Left cardiac atrium (tissue), 4 donors: Measurements from ENCODE around the gene SDS. TPM values are rescaled to one million over a fixed set of nuclear protein-coding genes. Genes with fewer than 3 reads are reported as not detected.

Source experiments
- ATAC-seq, 2 donors: fragments of 200-7000 bp; cut with Tn5 transposase; one replicate each; pipeline ENCODE4 v1.9.1; 2020; ENCODE audit warnings: mild to moderate bottlenecking in 2 of 2, moderate library complexity in 2 of 2
- DNase-seq: peaks from one replicate; pipeline ENCODE4 v3.0.0-alpha.2; 2020
- intact Hi-C, 2 donors: fragments of 100-400 bp; cut with DNase I; formaldehyde crosslinking; loops; one replicate each; pipeline versions ENCODE4 v1.14.1 to v1.15.1; 2022 to 2023
- long read RNA-seq: library from polyadenylated mRNA; unstranded; transcript quantifications from one replicate; pipeline ENCODE4 v2.0.0, GENCODE V29; 2021
- total RNA-seq, 2 donors: library from RNA; stranded (reverse); fragmentation: NEBNext Ultra II Directional; extraction: Animal tissue kit (Norgen Biotek cat#: 25700); gene quantifications; one replicate each; pipeline ENCODE4 v1.2.1, GENCODE V29; 2021
- donor health status: DM: no; HTN: yes; CAD: no.
- donor health status: DM: no; HTN: yes; CAD: no; lungs with severe emphysema.
- donor health status: DM: yes; HTN: yes; CAD: no.
- donor health status: Dilated cardiomyopathy.

Gene SDS, protein sequence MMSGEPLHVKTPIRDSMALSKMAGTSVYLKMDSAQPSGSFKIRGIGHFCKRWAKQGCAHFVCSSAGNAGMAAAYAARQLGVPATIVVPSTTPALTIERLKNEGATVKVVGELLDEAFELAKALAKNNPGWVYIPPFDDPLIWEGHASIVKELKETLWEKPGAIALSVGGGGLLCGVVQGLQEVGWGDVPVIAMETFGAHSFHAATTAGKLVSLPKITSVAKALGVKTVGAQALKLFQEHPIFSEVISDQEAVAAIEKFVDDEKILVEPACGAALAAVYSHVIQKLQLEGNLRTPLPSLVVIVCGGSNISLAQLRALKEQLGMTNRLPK
- under 1 TPM; 0.24 to 0.31 TPM for total RNA-seq
- long read RNA-seq = 0 reads

DNA sequence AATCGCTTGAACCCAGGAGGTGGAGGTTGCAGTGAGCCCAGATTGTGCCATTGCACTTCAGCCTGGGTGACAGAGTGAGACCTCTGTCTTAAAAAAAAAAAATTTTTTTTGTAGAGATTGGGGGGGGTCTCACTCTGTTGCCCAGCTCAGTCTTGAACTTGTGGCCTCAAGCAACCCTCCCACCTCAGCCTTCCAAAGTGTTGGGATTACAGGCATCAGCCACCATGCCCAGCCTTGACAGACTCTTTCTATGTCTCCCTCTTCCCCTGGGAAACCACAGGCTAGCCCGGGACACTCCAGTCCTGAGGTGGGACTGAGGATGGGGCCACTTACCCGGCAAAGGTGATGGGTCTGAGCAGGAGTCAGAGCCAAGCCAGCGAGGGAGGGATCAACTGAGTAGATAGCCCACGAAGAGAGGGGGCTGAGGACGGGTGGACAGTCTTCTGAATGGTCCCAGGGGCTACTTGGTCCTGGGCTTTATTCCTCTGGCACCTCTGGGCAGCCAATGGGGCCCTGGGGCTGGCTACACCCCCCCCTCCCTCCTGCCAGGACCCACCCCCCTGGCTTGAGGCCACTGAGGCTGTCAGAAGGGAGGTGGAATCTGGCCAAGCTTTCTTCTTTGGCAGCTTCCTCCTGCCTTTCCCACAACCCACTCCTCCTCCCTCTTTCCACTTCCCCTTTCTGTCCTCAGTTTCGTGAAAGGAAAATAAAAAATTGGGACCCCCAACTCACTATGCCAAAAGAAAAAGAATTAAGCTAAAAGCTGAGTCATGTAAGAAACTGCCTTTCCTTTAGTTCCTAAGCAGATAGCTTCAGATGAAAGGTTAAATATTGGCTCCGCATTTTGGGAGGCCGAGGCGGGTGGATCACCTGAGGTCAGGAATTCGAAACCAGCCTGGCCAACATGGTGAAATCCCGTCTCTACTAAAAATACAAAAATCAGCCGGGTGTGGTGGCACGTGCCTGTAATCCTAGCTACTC is at the start of gene SDS:
Gene SDS, minus strand, starts transcription at position 453 of the 981 bp plus-strand sequence. CDS start 4,179 bp downstream, outside the sequence.
- peak; percentile 86 to 94 for ATAC-seq
- intact Hi-C loops = no loop called here
- DNase-seq = peak; percentile 70

DNA sequence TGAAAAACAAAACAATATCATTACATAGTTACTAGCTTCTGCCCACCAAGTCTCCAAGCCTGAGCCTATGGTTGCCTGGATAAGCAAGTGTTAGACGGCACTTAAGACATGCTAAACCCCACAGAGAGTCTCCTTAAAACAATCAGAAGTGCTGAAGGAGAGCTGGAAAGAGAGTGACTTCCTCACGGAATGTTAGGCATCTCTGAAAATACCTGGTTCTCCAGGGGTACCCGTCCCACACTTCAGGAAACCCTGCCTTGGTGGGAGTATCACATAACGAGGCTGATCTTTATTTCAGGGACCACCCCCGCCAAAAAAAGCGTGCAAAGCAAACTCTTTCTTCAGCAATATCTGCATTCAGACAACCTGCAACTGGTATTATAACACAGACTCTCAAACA is 49.6 kb upstream of the SDS start:
- intact Hi-C loops = no loop called here
- DNase-seq = no peak
- ATAC-seq = no peak

DNA sequence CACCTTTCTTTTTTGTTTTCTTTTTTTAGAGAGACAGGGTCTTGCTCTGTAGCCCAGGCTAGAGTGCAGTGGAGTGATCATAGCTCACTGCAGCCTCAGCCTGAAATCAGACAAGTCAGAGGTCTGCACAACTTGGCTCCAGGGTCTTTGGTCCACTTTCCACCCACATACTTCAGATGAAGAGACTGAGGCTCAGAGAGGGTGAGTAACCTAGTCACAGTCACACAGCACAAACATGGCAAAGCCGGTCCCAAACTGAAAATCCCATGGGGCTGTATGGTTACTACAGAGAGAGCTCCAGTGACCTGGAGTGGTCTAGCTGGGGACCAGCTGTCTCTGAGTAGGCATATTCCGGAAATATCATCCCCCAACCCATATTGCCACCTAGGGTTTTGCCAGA is 48.8 kb upstream of the SDS start:
- intact Hi-C loops = no loop called here
- DNase-seq (no peak), ATAC-seq (no peak)

DNA sequence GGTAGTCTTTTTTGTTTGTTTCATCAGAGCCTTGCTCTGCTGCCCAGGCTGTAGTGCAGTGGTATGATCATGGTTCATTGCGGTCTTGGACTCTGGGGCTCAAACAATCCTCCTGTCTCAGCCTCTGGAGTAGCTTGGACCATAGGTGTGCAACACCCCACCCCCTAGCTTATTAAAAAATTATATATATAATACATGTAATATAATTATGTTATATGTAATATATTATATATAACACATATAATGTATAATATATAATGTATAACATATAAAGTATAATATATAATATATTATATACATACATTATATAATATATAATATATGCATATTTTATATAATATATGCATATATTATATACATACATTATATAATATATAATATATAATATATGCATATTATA is 46.2 kb upstream of the SDS start:
- no peak for DNase-seq
- no peak for ATAC-seq
- intact Hi-C loops = no loop called here

DNA sequence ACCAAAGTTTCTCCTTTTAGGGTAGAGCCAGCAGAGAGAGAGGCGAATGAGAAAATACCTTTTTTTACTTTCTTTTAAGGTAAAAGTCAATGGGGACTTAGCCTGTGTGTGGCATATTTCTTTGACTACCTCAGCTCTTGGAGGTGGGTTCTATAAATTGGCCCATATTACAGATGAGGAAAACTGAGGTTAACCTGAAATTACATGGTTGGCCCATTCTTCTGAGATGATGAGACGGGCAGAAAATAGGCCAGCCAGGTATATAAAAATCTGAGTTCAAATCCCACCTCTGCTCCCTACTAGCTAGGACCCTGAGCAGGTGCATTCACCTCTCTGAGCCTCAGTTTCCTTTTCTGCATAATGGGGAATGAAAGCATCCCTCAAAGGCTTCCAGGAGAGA is 45.6 kb upstream of the SDS start:
- ATAC-seq = no peak
- no peak for DNase-seq
- intact Hi-C loops = no loop called here

DNA sequence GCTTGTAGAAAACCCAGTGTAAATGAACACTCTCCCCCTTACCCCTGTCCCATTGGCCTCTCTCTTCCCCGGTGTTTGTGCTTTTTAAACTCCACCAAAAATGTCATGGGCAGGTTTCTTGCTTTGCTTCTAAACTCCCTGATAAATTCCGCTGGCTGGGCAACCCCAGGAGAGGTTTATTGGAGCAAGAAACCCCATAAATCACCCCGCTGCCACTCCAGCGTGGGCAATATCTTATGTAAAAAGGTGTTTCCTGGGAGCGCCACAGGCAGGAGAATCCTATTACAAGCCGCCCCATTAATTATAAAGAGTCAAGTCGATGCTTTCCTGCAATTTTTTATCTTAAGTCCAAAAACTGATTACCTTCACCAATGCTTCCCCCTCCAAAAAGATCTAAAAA is 45.2 kb upstream of the SDS start:
- intact Hi-C loops = no loop called here

DNA sequence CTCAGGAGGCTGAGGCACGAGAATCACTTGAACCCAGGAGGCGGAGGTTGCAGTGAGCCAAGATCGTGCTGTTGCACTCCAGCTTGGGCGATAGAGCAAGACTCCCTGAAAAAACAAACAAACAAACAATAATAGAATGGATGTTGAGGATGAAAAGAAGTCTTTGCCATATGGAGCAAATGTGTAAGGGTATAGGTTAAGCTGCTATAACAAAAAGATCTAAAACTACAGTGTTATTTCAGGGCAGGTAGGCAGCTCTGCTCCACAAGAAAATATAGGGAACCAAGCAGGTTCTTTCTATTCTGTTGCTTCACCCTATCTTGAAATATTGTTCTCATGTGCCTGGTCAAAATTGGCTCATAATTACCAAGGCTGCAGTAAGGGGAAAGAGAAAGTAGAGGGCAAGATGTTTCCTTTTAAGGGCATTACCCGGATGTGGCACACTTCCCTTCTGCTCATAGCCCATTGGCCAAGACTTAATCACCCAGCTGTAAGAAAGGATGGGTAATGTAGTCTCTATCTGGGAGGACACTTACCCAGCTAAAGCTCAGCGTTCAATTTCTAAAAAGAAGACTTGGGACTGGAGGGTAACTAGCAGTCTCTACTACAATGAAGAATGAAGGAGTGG is 42.0 kb upstream of the SDS start:
- intact Hi-C loops = no loop called here

More for the DNA sequence above, 45.2 kb upstream of the SDS start:
- no peak for DNase-seq
- no peak for ATAC-seq

DNA sequence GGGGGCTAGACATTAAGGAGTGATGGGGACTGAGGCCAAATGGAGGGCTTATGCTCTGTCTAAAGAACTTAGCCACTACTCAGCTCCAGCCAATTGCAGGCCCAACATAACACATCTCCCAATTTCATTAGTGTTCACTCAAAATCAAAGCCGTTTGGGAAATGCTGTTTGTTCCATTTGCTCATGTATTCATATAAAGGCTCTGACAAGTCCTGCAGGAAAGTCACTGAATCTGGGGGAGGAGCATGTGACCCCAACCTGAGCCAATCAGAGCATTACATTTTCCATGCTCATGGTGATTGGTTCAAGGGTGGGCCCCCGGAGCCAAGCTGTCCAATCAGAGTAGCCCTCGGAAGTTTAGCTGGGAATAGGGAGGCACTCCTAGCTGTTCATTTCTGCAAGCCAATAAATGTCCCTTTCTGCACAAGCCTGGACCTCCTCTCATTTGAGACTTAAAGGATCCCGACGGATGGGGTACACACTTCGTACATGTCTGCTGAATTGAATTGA is 39.4 kb upstream of the SDS start:
- ATAC-seq (no peak), DNase-seq (no peak)
- intact Hi-C loops = no loop called here

More for the DNA sequence above, 42.0 kb upstream of the SDS start:
- no peak for DNase-seq
- ATAC-seq = no peak

DNA sequence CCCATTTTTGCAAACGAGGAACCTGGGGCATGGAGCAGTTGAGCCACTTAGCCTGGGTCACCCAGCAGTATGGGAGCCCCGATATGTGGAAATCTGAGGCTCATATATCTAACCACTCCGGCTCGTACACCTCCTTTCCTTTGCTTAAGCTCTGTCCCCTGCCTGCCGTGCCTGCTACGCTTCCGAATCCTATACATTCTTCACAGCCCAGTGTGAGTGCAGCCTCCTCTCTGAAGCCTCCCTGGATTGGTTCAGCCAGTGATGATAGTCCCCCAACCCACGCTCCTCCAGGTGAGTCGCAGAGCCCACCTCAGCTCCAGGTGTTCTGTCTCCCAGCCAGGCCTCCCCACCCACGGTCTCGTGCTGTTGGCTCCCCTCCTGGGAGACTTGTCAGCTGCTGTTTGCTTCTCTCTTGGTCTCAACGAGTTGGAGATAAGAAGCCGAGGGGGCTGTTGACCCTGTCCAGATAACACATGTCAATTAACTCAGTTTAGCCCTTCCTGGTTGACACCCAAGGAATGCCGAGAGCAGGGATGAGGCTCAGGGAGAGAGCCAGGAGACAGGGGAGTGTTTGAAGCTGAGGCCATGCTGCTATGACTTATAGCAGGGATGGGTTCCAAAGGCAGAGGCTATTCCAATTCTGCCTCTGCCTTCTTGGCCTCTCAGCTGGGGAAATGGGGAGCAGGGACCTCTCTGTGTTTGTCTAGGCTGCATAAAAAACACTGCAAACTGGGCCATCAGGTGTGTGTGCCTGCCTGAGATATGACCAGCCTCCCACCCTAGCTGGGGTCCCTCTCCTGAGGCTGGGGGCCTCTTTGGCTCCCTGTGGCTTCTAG is 37.5 kb upstream of the SDS start:
- DNase-seq = no peak
- ATAC-seq = no peak
- intact Hi-C loops = no loop called here

DNA sequence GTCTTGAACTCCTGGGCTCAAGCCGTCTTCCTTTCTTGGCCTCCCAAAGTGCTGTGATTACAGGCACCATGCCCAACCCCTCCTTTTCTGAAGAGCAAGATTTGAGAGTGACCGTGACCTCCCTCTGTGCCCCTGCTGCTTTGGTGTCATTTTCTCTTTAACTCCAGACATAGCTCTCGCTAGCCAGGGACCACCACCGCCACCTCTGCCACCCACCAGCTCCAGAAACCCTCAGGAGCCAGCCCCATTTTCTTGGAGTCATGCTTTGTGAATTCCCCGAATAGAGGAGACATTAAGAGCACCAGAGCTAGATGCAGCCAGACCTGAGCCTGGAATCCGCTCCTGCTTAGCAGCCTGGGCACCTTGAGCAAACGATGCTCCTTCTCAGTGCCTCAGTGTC is 36.6 kb upstream of the SDS start:
- ATAC-seq = no peak
- no peak for DNase-seq
- intact Hi-C loops = no loop called here

DNA sequence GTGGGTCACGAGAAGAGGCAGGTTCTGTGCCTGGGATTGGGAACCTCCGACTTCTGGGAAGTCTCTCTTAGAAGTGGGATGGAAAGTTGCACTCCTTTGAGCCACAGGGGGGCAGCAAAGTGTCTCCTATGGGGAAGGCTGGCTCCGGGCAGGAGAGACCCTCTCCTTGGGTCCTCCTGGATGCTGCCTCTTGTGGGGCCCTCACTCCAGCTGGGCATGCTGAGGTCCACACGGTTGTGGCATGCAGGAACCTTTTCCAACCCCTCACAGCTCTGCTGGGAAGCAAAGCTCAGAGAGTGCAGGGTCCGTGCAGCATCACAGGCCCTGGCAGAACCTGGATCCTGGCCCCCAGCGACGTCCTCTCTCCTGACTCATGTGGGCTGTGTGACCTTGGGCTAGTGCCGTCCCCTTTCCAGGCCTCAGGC is 35.9 kb upstream of the SDS start:
- intact Hi-C loops = loop anchor here in 1 of 2 donors (5.0 kb wide), 1 partner anchor 473 kb away; no protein-coding TSS in a partner anchor
- DNase-seq = no peak
- ATAC-seq = peak; percentile 37 to 47

DNA sequence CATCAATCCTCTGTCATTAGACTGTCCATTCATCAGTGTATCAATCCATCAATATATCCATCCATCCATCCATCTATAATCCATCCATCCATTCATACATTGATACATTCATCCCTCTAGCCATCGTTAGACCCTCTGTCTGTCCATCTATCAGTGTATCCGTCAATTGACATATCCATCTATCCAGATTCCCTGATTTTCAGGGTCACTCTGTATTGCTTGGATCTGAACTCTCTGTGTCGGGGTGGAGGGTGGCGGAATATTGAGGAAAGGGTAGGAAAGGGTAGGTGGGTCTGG is 35.6 kb upstream of the SDS start:
- ATAC-seq = no peak
- intact Hi-C loops = loop anchor here in 1 of 2 donors (5.0 kb wide), 1 partner anchor 473 kb away; no protein-coding TSS in a partner anchor
- DNase-seq = no peak

DNA sequence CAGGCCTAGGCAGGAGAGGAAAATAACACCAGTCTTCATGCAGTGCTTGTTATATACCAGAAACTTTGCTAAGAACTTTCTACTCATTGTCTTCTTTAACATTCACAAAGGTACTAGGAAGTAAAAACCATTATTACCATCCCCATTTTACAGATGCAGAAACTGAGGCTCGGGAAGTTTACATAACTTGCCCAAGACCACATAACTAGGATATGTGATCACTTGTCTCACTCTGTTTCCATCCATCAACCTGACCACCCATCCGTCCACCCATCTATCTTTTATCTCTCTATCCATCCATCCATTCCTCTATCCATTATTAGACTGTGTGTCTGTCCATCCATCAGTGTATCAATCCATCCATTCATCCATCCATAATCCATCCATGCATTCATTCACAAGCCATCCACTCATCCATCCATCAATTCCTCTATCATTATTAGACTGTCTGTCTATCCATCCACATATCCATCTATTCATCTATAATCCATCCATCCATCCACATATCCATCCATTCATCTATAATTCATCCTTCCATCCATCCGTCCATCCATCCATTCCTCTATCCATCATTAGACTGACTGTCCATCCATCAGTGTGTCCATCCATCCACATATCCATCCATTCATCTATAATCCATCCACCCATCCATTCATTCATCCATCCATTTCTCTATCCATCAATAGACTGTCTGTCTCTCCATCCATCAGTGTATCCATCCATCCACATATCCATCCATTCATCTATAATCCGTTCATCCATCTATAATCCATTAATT is 35.0 kb upstream of the SDS start:
- DNase-seq = no peak
- no peak for ATAC-seq
- intact Hi-C loops = loop anchor here in 1 of 2 donors (5.0 kb wide), 1 partner anchor 474 kb away; no protein-coding TSS in a partner anchor

DNA sequence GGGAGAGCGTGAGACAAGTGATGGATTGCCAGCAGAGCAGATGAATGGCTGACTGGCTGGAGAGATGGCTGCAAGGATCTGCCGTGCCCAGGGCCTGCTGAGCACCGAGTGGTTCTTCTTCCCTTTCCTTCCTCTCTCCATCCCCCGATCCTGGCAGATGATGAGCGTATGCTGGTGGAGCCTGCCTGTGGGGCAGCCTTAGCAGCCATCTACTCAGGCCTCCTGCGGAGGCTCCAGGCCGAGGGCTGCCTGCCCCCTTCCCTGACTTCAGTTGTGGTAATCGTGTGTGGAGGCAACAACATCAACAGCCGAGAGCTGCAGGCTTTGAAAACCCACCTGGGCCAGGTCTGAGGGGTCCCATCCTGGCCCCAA is 34.0 kb upstream of the SDS start:
- ATAC-seq (no peak), DNase-seq (no peak)
- intact Hi-C loops = loop anchor here in 1 of 2 donors (5.0 kb wide), 1 partner anchor 475 kb away; no protein-coding TSS in a partner anchor

DNA sequence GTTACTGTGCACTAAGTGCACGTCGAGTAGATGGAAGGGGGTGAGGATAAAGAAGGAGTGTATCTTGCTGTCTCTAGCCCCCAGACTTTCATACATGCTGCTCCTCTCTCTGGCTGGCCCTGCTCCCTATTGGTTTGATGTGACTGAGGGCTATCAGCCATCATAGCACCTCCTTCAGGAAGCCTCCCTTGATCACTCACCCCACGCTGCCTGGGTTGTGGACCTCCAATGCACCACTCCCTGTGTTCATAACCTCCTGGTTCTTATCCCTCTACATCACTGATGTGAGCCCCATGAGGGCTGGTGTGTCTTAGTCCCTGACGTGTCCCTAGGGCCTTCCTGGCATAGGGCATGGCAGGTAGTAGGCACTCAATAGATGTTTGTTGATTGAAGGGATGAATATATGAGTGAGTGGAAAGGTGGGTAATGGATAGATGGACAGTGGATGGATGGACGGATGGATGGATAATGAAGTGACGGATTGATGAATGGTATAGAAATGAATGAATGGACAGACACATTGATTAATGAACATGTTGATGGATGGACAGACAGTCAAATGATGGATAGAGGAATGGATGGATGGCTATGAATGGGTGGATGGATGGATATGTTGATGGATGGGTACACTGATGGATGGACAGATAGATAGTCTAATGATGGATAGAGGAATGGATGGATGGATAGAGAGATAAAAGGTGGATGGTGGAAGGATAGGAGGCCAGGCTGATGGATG is 33.5 kb upstream of the SDS start:
- intact Hi-C loops = loop anchor here in 1 of 2 donors (5.0 kb wide), 1 partner anchor 475 kb away; no protein-coding TSS in a partner anchor
- no peak for DNase-seq

DNA sequence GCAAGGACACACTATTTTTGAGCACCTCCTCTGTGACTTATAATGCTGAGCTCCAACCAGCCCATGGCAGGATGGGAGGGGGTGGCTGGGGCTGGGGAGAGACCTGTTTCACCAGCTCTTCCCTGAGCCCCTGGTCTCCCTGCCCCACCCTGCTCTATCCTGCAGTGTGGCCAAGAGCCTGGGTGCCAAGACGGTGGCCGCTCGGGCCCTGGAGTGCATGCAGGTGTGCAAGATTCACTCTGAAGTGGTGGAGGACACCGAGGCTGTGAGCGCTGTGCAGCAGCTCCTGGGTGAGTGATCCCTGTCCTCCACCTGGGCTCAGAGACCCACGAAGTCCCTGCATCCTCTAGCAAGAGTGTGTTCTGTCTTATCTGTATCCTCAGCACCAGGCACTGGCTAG is 32.9 kb upstream of the SDS start:
- DNase-seq (no peak), ATAC-seq (no peak)
- intact Hi-C loops = loop anchor here in 1 of 2 donors (5.0 kb wide), 1 partner anchor 476 kb away; no protein-coding TSS in a partner anchor

More for the DNA sequence above, 33.5 kb upstream of the SDS start:
- ATAC-seq = no peak

DNA sequence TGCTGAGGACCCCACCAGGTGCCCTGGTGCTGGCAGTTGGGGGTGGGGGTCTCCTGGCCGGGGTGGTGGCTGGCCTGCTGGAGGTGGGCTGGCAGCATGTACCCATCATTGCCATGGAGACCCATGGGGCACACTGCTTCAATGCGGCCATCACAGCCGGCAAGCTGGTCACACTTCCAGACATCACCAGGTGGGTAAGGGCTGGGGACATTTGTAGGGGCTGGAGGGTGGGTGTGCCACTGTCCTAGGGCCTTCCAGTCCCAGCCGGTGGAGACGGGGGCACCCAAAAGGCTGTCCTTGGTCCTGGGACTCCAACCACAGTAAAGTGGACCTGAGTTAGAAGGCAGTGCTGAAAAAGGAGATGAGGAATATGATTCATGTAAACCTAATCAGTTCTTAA is 31.7 kb upstream of the SDS start:
- ATAC-seq (no peak), DNase-seq (no peak)
- intact Hi-C loops = loop anchor here in 1 of 2 donors (5.0 kb wide), 1 partner anchor 477 kb away; no protein-coding TSS in a partner anchor
